SK-N-SH (cell line): ENCODE measurements around the gene KDM6B. TPM values are rescaled to one million over a fixed set of nuclear protein-coding genes. Genes with fewer than 3 reads are reported as not detected.

Experiments
- CTCF ChIA-PET: fragments of 300-600, 350-600 bp; formaldehyde crosslinking; extraction: SDS; loops from one replicate; lab custom pipeline; 2021; lab: Yijun Ruan, JAX
- POLR2A ChIA-PET: fragments of 350-600 bp; sonication (Branson Sonifier 250); formaldehyde crosslinking; extraction: SDS; loops from one replicate; lab custom pipeline; 2020; ENCODE audit warnings: antibody characterized with exemption, inconsistent platforms; lab: Yijun Ruan, JAX
- DNase-seq: peaks from one replicate; pipeline ENCODE4 v3.0.0; 2012
- H2AFZ ChIP-seq: fragments of 200-600 bp; sonication (generic); 2 replicates; pipeline ENCODE4 v1.8.1; 2016; ENCODE audit warnings: antibody characterized with exemption, mild to moderate bottlenecking, low read depth
- H3F3A ChIP-seq: fragments of 200-600 bp; sonication (generic); replicated peaks from 2 replicates; pipeline ENCODE3; 2016; ENCODE audit warnings: antibody characterized with exemption, mild to moderate bottlenecking; ENCODE audit not compliant: insufficient read depth
- H3K27ac ChIP-seq, 2 experiments: fragments of 200-500 bp in 1 of 2; fragments of 200-600 bp in 1 of 2; sonication (Bioruptor generic) in 1 of 2; sonication (generic), shearing (Covaris generic) in 1 of 2; 2 replicates each; pipeline versions ENCODE4 v1.5.1 to v1.6.1; 2014 to 2016; ENCODE audit warnings: low read depth in 2 of 2, inconsistent platforms in 1 of 2, low read length in 1 of 2, mild to moderate bottlenecking in 1 of 2, mixed read lengths in 1 of 2
- H3K27me3 ChIP-seq: fragments of 200-600 bp; sonication (generic), shearing (Covaris generic); 2 replicates; pipeline ENCODE4 v1.6.1; 2016; ENCODE audit warnings: mixed run types; ENCODE audit not compliant: insufficient read depth
- H3K36me3 ChIP-seq, 2 experiments: fragments of 200-500 bp in 1 of 2; fragments of 200-600 bp in 1 of 2; sonication (Bioruptor generic) in 1 of 2; sonication (generic) in 1 of 2; replicated peaks in 1 of 2; 2 replicates each; pipeline versions ENCODE3 to v1.5.1; 2014 to 2016; ENCODE audit warnings: low read length in 1 of 2, mild to moderate bottlenecking in 1 of 2; ENCODE audit not compliant: insufficient read depth in 2 of 2, control insufficient read depth in 1 of 2
- H3K4me1 ChIP-seq, 2 experiments: fragments of 200-500 bp in 1 of 2; fragments of 200-600 bp in 1 of 2; sonication (Bioruptor generic) in 1 of 2; sonication (generic), shearing (Covaris generic) in 1 of 2; 2 replicates each; pipeline versions ENCODE4 v1.5.1 to v1.6.1; 2014 to 2016; ENCODE audit warnings: low read depth in 1 of 2, low read length in 1 of 2, mixed run types in 1 of 2; ENCODE audit not compliant: insufficient read depth in 2 of 2, control insufficient read depth in 1 of 2
- H3K4me2 ChIP-seq: fragments of 200-600 bp; sonication (generic), shearing (Covaris generic); 2 replicates; pipeline ENCODE4 v1.6.1; 2017; ENCODE audit warnings: mixed run types
- H3K4me3 ChIP-seq, 2 experiments: fragments of 200-500 bp in 1 of 2; fragments of 200-600 bp in 1 of 2; sonication (Bioruptor generic) in 1 of 2; sonication (generic), shearing (Covaris generic) in 1 of 2; 2 replicates each; pipeline versions ENCODE4 v1.5.1 to v1.8.1; 2014 to 2016; ENCODE audit warnings: low read depth in 2 of 2, inconsistent platforms in 1 of 2, low read length in 1 of 2, mild to moderate bottlenecking in 1 of 2, mixed read lengths in 1 of 2, moderate library complexity in 1 of 2
- H3K79me2 ChIP-seq: fragments of 200-600 bp; sonication (generic); 2 replicates; pipeline ENCODE4 v1.8.1; 2017; ENCODE audit warnings: mild to moderate bottlenecking; ENCODE audit not compliant: insufficient read depth
- H3K9ac ChIP-seq: fragments of 200-600 bp; sonication (generic); 2 replicates; pipeline ENCODE4 v1.6.1; 2017; ENCODE audit warnings: mixed run types
- H3K9me2 ChIP-seq: fragments of 200-600 bp; sonication (generic); 2 replicates; pipeline ENCODE4 v1.6.1; 2017; ENCODE audit warnings: mixed run types
- H3K9me3 ChIP-seq: fragments of 200-600 bp; sonication (generic); 2 replicates; pipeline ENCODE4 v1.6.1; 2017; ENCODE audit warnings: mixed run types, mild to moderate bottlenecking, moderate library complexity
- H4K20me1 ChIP-seq: fragments of 200-600 bp; sonication (generic); 2 replicates; pipeline ENCODE4 v1.6.1; 2017; ENCODE audit warnings: mild to moderate bottlenecking, mixed run types; ENCODE audit not compliant: insufficient read depth
- ELF1 ChIP-seq: IDR thresholded peaks from 2 replicates; pipeline ENCODE4 v1.4.0; 2012
- EP300 ChIP-seq, 2 experiments: IDR thresholded peaks; 2 replicates each; pipeline versions ENCODE4 v1.4.0 to v1.6.1; 2012; ENCODE audit warnings: borderline replicate concordance in 1 of 2, low read depth in 1 of 2, low read length in 1 of 2
- EZH2phosphoT487 ChIP-seq: fragments of 200-600 bp; sonication (generic); IDR thresholded peaks from 2 replicates; pipeline ENCODE4 v1.6.1; 2017; ENCODE audit warnings: low read depth, mixed run types, mild to moderate bottlenecking, antibody characterized with exemption, moderate library complexity, borderline replicate concordance
- FOSL2 ChIP-seq: IDR thresholded peaks from 2 replicates; pipeline ENCODE4 v1.4.0; 2012; ENCODE audit warnings: low read depth, mild to moderate bottlenecking, moderate library complexity, borderline replicate concordance
- FOXM1 ChIP-seq: IDR thresholded peaks from 2 replicates; pipeline ENCODE4 v1.4.0; 2012; ENCODE audit warnings: low read depth, mild to moderate bottlenecking
- GATA2 ChIP-seq: sonication (generic); formaldehyde crosslinking; IDR thresholded peaks from 2 replicates; pipeline ENCODE4 v1.5.0; 2020; ENCODE audit warnings: mild to moderate bottlenecking, missing genetic modification reagents
- JUND ChIP-seq: IDR thresholded peaks from 2 replicates; pipeline ENCODE4 v1.4.0; 2012
- MEF2A ChIP-seq: IDR thresholded peaks from 2 replicates; pipeline ENCODE4 v1.4.0; 2012; ENCODE audit warnings: low read depth, borderline replicate concordance
- MXI1 ChIP-seq: IDR thresholded peaks from 2 replicates; pipeline ENCODE4 v1.6.1; 2012; ENCODE audit warnings: mild to moderate bottlenecking, low read depth, low read length, improper control_type of control experiment
- NRF1 ChIP-seq: IDR thresholded peaks from 2 replicates; pipeline ENCODE4 v1.6.1; 2012; ENCODE audit warnings: low read depth, mild to moderate bottlenecking, low read length
- RAD21 ChIP-seq: IDR thresholded peaks from 2 replicates; pipeline ENCODE4 v1.6.1; 2012; ENCODE audit warnings: mild to moderate bottlenecking, low read length
- RCOR1 ChIP-seq: fragments of 150-350 bp; IDR thresholded peaks from 2 replicates; pipeline ENCODE4 v1.6.1; 2017; ENCODE audit warnings: antibody characterized with exemption, low read length
- RFX5 ChIP-seq: IDR thresholded peaks from 2 replicates; pipeline ENCODE4 v1.6.1; 2012; ENCODE audit warnings: mild to moderate bottlenecking, improper control_type of control experiment, low read length
- RXRA ChIP-seq: IDR thresholded peaks from 2 replicates; pipeline ENCODE4 v1.4.0; 2012; ENCODE audit warnings: low read depth, mild to moderate bottlenecking, borderline replicate concordance
- TCF12 ChIP-seq: IDR thresholded peaks from 2 replicates; pipeline ENCODE4 v1.4.0; 2012
- TEAD4 ChIP-seq: IDR thresholded peaks from 2 replicates; pipeline ENCODE4 v1.4.0; 2012; ENCODE audit warnings: mild to moderate bottlenecking, borderline replicate concordance; ENCODE audit not compliant: insufficient read depth
- WGBS: methylation state at CpG from one replicate; pipeline ENCODE4 v1.1.6; 2017; ENCODE audit warnings: low lambda C conversion rate; 5-methylcytosine and 5-hydroxymethylcytosine counted together
- polyA plus RNA-seq, 3 experiments: library from polyadenylated mRNA; depleted of rRNA; stranded (reverse); fragments of >200 nt; gene quantifications; 2 replicates each; pipeline ENCODE4 v1.2.3, GENCODE V29; 2012
- TF ChIP-seq, protein P1 (sequence below): fragments of 200-600 bp; sonication (generic); IDR thresholded peaks from 2 replicates; pipeline ENCODE4 v1.6.1; 2017; ENCODE audit warnings: antibody characterized with exemption, mild to moderate bottlenecking, moderate library complexity
- TF ChIP-seq, protein P2 (sequence below): IDR thresholded peaks from 2 replicates; pipeline ENCODE4; 2012
- TF ChIP-seq, protein P3 (sequence below): fragments of 150-350 bp; IDR thresholded peaks from 2 replicates; pipeline ENCODE4 v1.6.1; 2017; ENCODE audit warnings: antibody characterized with exemption, low read length, low read depth, borderline replicate concordance
- TF ChIP-seq, protein P4 (sequence below): IDR thresholded peaks from 2 replicates; pipeline ENCODE4 v1.4.0; 2012; ENCODE audit warnings: low read depth, borderline replicate concordance

The KDM6B gene
- polyA plus RNA-seq, 1 of the 3 experiments (the other 2 are of a cell fraction): 2.6 TPM

DNA sequence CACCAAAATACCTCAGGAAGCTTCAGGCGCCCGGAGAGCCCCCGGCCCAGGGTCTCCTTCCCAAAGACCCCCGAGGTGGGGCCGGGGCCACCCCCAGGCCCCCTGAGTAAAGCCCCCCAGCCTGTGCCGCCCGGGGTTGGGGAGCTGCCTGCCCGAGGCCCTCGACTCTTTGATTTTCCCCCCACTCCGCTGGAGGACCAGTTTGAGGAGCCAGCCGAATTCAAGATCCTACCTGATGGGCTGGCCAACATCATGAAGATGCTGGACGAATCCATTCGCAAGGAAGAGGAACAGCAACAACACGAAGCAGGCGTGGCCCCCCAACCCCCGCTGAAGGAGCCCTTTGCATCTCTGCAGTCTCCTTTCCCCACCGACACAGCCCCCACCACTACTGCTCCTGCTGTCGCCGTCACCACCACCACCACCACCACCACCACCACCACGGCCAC lies 14.1 kb downstream of the KDM6B start:
- no peak for DNase-seq
- no peak overlapping the region for H2AFZ ChIP-seq
- no peaks in the 10 kb centered on the region for H3K27me3 ChIP-seq
- no peak overlapping the region for H3K4me2 ChIP-seq
- ChIA-PET POLR2A (no interaction called here), CTCF (interaction anchor here (3.4 to 5.7 kb wide), 2 partner anchors 14 to 23 kb away, joined by 19 to 58 read pairs; partner anchors contain the start of gene KDM6B)
- TF ChIP-seq NRF1 (no peak), RFX5 (no peak), ELF1 (no peak), MXI1 (no peak), MEF2A (no peak), FOSL2 (no peak), RXRA (no peak), FOXM1 (no peak), EP300 (IDR thresholded peaks at IDR 0.05; ENCODE audit: borderline replicate concordance in 1 of 2, low read depth in 1 of 2, low read length in 1 of 2) (no peak), TEAD4 (no peak), GATA2 (no peak), JUND (no peak), TCF12 (no peak)
- TF ChIP-seq, protein P1, sequence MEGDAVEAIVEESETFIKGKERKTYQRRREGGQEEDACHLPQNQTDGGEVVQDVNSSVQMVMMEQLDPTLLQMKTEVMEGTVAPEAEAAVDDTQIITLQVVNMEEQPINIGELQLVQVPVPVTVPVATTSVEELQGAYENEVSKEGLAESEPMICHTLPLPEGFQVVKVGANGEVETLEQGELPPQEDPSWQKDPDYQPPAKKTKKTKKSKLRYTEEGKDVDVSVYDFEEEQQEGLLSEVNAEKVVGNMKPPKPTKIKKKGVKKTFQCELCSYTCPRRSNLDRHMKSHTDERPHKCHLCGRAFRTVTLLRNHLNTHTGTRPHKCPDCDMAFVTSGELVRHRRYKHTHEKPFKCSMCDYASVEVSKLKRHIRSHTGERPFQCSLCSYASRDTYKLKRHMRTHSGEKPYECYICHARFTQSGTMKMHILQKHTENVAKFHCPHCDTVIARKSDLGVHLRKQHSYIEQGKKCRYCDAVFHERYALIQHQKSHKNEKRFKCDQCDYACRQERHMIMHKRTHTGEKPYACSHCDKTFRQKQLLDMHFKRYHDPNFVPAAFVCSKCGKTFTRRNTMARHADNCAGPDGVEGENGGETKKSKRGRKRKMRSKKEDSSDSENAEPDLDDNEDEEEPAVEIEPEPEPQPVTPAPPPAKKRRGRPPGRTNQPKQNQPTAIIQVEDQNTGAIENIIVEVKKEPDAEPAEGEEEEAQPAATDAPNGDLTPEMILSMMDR: no peak
- TF ChIP-seq, protein P2, sequence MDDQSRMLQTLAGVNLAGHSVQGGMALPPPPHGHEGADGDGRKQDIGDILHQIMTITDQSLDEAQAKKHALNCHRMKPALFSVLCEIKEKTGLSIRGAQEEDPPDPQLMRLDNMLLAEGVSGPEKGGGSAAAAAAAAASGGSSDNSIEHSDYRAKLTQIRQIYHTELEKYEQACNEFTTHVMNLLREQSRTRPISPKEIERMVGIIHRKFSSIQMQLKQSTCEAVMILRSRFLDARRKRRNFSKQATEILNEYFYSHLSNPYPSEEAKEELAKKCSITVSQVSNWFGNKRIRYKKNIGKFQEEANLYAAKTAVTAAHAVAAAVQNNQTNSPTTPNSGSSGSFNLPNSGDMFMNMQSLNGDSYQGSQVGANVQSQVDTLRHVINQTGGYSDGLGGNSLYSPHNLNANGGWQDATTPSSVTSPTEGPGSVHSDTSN: no peak
- TF ChIP-seq, protein P3, sequence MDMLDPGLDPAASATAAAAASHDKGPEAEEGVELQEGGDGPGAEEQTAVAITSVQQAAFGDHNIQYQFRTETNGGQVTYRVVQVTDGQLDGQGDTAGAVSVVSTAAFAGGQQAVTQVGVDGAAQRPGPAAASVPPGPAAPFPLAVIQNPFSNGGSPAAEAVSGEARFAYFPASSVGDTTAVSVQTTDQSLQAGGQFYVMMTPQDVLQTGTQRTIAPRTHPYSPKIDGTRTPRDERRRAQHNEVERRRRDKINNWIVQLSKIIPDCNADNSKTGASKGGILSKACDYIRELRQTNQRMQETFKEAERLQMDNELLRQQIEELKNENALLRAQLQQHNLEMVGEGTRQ: no peak
- H3K9me2 ChIP-seq: no peaks in the 10 kb centered on the region
- H3K9ac ChIP-seq: no peak overlapping the region
- H3K27ac ChIP-seq: no peak overlapping the region
- no peak overlapping the region for H3K4me3 ChIP-seq
- peaks cover 36 to 64% of the 10 kb centered on the region in 2 experiments for H3K36me3 ChIP-seq
- WGBS: 94% methylated on average over 13 of the region's 20 CpGs
- peaks cover 30% of the 10 kb centered on the region for H3K79me2 ChIP-seq
- peaks cover 8 to 23% of the 10 kb centered on the region in 2 experiments; a peak in 2 of 4 replicates for H3K4me1 ChIP-seq
- no peaks in the 10 kb centered on the region for H3K9me3 ChIP-seq
- H4K20me1 ChIP-seq: peaks cover 47% of the 10 kb centered on the region
- H3F3A ChIP-seq: peaks cover 27% of the 10 kb centered on the region

DNA sequence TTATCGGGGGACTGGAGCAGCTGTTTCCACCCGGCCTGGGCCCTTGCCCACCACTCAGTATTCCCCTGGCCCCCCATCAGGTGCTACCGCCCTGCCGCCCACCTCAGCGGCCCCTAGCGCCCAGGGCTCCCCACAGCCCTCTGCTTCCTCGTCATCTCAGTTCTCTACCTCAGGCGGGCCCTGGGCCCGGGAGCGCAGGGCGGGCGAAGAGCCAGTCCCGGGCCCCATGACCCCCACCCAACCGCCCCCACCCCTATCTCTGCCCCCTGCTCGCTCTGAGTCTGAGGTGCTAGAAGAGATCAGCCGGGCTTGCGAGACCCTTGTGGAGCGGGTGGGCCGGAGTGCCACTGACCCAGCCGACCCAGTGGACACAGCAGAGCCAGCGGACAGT lies 14.7 kb downstream of the KDM6B start:
- peaks cover 8 to 21% of the 10 kb centered on the region in 2 experiments; a peak in 2 of 4 replicates for H3K4me1 ChIP-seq
- H3K4me3 ChIP-seq: no peak overlapping the region
- TF ChIP-seq EZH2phosphoT487 (no peak), EP300 (IDR thresholded peaks at IDR 0.05; ENCODE audit: borderline replicate concordance in 1 of 2, low read depth in 1 of 2, low read length in 1 of 2) (no peak), GATA2 (no peak), RCOR1 (no peak), TEAD4 (no peak), TCF12 (no peak), RAD21 (no peak), MEF2A (no peak)
- TF ChIP-seq, protein P4, sequence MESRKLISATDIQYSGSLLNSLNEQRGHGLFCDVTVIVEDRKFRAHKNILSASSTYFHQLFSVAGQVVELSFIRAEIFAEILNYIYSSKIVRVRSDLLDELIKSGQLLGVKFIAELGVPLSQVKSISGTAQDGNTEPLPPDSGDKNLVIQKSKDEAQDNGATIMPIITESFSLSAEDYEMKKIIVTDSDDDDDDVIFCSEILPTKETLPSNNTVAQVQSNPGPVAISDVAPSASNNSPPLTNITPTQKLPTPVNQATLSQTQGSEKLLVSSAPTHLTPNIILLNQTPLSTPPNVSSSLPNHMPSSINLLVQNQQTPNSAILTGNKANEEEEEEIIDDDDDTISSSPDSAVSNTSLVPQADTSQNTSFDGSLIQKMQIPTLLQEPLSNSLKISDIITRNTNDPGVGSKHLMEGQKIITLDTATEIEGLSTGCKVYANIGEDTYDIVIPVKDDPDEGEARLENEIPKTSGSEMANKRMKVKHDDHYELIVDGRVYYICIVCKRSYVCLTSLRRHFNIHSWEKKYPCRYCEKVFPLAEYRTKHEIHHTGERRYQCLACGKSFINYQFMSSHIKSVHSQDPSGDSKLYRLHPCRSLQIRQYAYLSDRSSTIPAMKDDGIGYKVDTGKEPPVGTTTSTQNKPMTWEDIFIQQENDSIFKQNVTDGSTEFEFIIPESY: no peak
- TF ChIP-seq, protein P2: no peak
- TF ChIP-seq, all 33 proteins: peak for 0
- H3K36me3 ChIP-seq: peaks cover 37 to 69% of the 10 kb centered on the region in 2 experiments
- no peaks in the 10 kb centered on the region for H3K9me3 ChIP-seq
- no peaks in the 10 kb centered on the region for H3K9me2 ChIP-seq
- no peak for DNase-seq
- no peaks in the 10 kb centered on the region for H3K27me3 ChIP-seq
- H3K4me2 ChIP-seq: no peak overlapping the region
- H2AFZ ChIP-seq: no peak overlapping the region
- peaks cover 25% of the 10 kb centered on the region for H3K79me2 ChIP-seq
- H3K27ac ChIP-seq: no peak overlapping the region
- ChIA-PET POLR2A (no interaction called here), CTCF (interaction anchor here (1.3 to 5.7 kb wide), 3 partner anchors 14 to 209 kb away, joined by 4 to 58 read pairs (median 44); partner anchors contain the start of gene KDM6B)
- WGBS: 90% methylated on average over 15 of the region's 21 CpGs
- no peak overlapping the region for H3K9ac ChIP-seq
- peaks cover 47% of the 10 kb centered on the region for H4K20me1 ChIP-seq
- peaks cover 25% of the 10 kb centered on the region for H3F3A ChIP-seq
